ENCODE data around the gene MAN2A2. TPM values are rescaled to one million over a fixed set of nuclear protein-coding genes. Genes with fewer than 3 reads are reported as not detected.

The MAN2A2 gene
- total and polyA plus RNA-seq, 2 of the 8 experiments (the other 6 are each of a cell fraction or from before 2014, with no cell fraction given) = 23.1 to 29.7 TPM

DNA sequence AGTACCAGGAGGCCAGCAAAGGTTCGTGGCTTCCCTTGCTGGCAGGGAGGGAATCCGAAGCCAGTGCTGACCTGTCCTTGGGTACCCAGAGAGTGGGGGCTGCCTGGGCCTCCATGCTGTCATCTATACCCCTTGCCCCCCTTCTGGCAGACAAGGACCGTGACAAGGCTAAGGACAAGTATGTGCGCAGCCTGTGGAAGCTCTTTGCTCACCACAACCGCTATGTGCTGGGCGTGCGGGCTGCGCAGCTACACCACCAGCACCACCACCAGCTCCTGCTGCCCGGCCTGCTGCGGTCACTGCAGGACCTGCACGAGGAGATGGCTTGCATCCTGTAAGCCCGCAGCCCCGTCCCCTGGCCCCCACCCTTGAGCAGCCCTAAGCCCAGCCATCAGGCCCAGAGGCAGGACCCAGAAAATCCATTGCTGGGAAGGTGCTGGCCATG, 16.0 kb upstream of the MAN2A2 start (continued):
- TF ChIP-seq, protein P1, sequence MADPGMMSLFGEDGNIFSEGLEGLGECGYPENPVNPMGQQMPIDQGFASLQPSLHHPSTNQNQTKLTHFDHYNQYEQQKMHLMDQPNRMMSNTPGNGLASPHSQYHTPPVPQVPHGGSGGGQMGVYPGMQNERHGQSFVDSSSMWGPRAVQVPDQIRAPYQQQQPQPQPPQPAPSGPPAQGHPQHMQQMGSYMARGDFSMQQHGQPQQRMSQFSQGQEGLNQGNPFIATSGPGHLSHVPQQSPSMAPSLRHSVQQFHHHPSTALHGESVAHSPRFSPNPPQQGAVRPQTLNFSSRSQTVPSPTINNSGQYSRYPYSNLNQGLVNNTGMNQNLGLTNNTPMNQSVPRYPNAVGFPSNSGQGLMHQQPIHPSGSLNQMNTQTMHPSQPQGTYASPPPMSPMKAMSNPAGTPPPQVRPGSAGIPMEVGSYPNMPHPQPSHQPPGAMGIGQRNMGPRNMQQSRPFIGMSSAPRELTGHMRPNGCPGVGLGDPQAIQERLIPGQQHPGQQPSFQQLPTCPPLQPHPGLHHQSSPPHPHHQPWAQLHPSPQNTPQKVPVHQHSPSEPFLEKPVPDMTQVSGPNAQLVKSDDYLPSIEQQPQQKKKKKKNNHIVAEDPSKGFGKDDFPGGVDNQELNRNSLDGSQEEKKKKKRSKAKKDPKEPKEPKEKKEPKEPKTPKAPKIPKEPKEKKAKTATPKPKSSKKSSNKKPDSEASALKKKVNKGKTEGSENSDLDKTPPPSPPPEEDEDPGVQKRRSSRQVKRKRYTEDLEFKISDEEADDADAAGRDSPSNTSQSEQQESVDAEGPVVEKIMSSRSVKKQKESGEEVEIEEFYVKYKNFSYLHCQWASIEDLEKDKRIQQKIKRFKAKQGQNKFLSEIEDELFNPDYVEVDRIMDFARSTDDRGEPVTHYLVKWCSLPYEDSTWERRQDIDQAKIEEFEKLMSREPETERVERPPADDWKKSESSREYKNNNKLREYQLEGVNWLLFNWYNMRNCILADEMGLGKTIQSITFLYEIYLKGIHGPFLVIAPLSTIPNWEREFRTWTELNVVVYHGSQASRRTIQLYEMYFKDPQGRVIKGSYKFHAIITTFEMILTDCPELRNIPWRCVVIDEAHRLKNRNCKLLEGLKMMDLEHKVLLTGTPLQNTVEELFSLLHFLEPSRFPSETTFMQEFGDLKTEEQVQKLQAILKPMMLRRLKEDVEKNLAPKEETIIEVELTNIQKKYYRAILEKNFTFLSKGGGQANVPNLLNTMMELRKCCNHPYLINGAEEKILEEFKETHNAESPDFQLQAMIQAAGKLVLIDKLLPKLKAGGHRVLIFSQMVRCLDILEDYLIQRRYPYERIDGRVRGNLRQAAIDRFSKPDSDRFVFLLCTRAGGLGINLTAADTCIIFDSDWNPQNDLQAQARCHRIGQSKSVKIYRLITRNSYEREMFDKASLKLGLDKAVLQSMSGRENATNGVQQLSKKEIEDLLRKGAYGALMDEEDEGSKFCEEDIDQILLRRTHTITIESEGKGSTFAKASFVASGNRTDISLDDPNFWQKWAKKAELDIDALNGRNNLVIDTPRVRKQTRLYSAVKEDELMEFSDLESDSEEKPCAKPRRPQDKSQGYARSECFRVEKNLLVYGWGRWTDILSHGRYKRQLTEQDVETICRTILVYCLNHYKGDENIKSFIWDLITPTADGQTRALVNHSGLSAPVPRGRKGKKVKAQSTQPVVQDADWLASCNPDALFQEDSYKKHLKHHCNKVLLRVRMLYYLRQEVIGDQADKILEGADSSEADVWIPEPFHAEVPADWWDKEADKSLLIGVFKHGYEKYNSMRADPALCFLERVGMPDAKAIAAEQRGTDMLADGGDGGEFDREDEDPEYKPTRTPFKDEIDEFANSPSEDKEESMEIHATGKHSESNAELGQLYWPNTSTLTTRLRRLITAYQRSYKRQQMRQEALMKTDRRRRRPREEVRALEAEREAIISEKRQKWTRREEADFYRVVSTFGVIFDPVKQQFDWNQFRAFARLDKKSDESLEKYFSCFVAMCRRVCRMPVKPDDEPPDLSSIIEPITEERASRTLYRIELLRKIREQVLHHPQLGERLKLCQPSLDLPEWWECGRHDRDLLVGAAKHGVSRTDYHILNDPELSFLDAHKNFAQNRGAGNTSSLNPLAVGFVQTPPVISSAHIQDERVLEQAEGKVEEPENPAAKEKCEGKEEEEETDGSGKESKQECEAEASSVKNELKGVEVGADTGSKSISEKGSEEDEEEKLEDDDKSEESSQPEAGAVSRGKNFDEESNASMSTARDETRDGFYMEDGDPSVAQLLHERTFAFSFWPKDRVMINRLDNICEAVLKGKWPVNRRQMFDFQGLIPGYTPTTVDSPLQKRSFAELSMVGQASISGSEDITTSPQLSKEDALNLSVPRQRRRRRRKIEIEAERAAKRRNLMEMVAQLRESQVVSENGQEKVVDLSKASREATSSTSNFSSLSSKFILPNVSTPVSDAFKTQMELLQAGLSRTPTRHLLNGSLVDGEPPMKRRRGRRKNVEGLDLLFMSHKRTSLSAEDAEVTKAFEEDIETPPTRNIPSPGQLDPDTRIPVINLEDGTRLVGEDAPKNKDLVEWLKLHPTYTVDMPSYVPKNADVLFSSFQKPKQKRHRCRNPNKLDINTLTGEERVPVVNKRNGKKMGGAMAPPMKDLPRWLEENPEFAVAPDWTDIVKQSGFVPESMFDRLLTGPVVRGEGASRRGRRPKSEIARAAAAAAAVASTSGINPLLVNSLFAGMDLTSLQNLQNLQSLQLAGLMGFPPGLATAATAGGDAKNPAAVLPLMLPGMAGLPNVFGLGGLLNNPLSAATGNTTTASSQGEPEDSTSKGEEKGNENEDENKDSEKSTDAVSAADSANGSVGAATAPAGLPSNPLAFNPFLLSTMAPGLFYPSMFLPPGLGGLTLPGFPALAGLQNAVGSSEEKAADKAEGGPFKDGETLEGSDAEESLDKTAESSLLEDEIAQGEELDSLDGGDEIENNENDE (IDR thresholded peaks at IDR 0.05; ENCODE audit: insufficient replicate concordance, low read length) = no peak
- TF ChIP-seq BRCA1 (IDR thresholded peaks at IDR 0.05; ENCODE audit: low read depth, low read length) (no peak), KDM5A (IDR thresholded peaks at IDR 0.05; ENCODE audit: low read length) (no peak), POLR2AphosphoS5 (IDR thresholded peaks at IDR 0.05; ENCODE audit: low read depth, low read length) (no peak), CEBPB (IDR thresholded peaks at IDR 0.05; ENCODE audit: low read depth, low read length) (no peak), SP1 (IDR thresholded peaks at IDR 0.05; ENCODE audit: low read depth, low read length) (no peak)
- TF ChIP-seq, protein P2, sequence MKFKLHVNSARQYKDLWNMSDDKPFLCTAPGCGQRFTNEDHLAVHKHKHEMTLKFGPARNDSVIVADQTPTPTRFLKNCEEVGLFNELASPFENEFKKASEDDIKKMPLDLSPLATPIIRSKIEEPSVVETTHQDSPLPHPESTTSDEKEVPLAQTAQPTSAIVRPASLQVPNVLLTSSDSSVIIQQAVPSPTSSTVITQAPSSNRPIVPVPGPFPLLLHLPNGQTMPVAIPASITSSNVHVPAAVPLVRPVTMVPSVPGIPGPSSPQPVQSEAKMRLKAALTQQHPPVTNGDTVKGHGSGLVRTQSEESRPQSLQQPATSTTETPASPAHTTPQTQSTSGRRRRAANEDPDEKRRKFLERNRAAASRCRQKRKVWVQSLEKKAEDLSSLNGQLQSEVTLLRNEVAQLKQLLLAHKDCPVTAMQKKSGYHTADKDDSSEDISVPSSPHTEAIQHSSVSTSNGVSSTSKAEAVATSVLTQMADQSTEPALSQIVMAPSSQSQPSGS (IDR thresholded peaks at IDR 0.05; ENCODE audit: low read length) = no peak
